ENCODE results near the gene IGHMBP2.

DNA sequence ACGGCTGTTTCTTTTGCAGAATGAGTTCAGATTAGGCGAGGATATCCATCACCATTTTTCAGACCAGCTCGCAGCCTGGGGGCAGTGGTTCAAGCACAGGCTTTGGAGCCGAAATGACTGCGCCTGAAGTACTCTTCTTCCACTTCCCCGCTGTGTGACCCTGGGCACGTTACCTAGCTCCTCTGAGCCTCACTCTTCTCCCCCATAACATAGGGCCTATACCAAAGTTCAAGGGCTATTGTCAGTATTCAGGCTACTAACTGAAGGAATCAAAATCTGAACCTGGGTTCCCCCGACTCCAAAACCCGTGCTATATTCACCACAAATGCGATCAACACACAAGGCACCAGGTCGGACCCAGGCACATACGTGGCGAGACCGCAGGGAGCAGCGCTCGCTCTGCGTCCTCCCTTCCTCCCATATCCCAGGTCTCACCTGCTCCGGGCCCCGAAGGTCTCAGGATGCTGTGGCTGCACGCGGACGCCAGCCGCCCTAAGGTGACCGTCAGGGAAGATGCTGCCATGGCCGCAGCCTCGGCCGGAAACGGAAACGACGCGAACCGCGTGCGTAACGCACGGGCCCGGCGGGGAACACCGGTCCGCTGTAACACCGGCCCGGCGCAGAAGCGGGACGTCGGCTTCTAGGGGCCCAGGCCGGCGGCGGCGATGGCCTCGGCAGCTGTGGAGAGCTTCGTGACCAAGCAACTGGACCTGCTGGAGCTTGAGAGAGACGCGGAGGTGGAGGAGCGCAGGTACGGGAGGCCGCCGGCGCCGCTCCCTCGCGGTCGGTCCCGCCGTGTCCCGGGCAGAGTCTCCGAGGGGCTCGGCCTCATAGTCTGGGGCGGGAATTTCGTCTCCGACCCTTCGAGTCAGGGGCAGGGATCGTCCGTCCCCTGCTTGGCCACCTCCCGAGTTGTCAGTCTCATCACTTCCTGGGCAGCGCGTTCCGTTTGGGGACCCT lies at the start of gene IGHMBP2, which contains the start of gene MRPL21:
- TF ChIP-seq, protein P1, sequence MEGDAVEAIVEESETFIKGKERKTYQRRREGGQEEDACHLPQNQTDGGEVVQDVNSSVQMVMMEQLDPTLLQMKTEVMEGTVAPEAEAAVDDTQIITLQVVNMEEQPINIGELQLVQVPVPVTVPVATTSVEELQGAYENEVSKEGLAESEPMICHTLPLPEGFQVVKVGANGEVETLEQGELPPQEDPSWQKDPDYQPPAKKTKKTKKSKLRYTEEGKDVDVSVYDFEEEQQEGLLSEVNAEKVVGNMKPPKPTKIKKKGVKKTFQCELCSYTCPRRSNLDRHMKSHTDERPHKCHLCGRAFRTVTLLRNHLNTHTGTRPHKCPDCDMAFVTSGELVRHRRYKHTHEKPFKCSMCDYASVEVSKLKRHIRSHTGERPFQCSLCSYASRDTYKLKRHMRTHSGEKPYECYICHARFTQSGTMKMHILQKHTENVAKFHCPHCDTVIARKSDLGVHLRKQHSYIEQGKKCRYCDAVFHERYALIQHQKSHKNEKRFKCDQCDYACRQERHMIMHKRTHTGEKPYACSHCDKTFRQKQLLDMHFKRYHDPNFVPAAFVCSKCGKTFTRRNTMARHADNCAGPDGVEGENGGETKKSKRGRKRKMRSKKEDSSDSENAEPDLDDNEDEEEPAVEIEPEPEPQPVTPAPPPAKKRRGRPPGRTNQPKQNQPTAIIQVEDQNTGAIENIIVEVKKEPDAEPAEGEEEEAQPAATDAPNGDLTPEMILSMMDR (IDR thresholded peaks at IDR 0.05; ENCODE audit: borderline replicate concordance, extremely low read depth, low read length, poor library complexity, severe bottlenecking), result no peak
- TF ChIP-seq EZH2 (IDR thresholded peaks at IDR 0.05; ENCODE audit: borderline replicate concordance, low read depth, low read length, severe bottlenecking), result no peak

Data from DND-41 (cell line).